Glutamatergic neuron (in vitro differentiated cells): ENCODE results near the gene LDLRAD3. TPM values are rescaled to one million over a fixed set of nuclear protein-coding genes. Genes with fewer than 3 reads are reported as not detected.
A peak's percentile ranks its signal among the peaks of the same experiment; 100 is the strongest.

ENCODE experiments used
- DNase-seq: peaks from one replicate; pipeline ENCODE4 v3.0.0; 2022
- H3K27ac Mint-ChIP-seq: one replicate; pipeline ENCODE4 v1.8.0; 2020; ENCODE audit warnings: mild to moderate bottlenecking, mixed read lengths, inconsistent platforms; ENCODE audit not compliant: unreplicated experiment
- H3K27me3 Mint-ChIP-seq: one replicate; pipeline ENCODE4 v1.8.0; 2020; ENCODE audit warnings: mild to moderate bottlenecking, moderate library complexity, mixed read lengths, inconsistent platforms; ENCODE audit not compliant: unreplicated experiment
- H3K36me3 Mint-ChIP-seq: one replicate; pipeline ENCODE4 v1.8.0; 2020; ENCODE audit warnings: mild to moderate bottlenecking, mixed read lengths, inconsistent platforms; ENCODE audit not compliant: unreplicated experiment
- H3K4me1 Mint-ChIP-seq: one replicate; pipeline ENCODE4 v1.8.0; 2020; ENCODE audit warnings: mild to moderate bottlenecking, low read depth, mixed read lengths, inconsistent platforms; ENCODE audit not compliant: unreplicated experiment
- H3K4me3 Mint-ChIP-seq: one replicate; pipeline ENCODE4 v1.8.0; 2020; ENCODE audit warnings: mild to moderate bottlenecking, mixed read lengths, inconsistent platforms; ENCODE audit not compliant: unreplicated experiment
- H3K9me3 Mint-ChIP-seq: one replicate; pipeline ENCODE4 v1.8.0; 2020; ENCODE audit warnings: mild to moderate bottlenecking, moderate library complexity, mixed read lengths, inconsistent platforms; ENCODE audit not compliant: unreplicated experiment
- CTCF ChIP-seq: fragments of 200-600 bp; sonication (generic); IDR thresholded peaks from one replicate; pipeline ENCODE4 v1.5.0; 2021; ENCODE audit not compliant: partially characterized antibody, unreplicated experiment
- total RNA-seq: library from RNA; stranded (reverse); fragmentation: NEBNext Ultra II Directional; extraction: Animal tissue kit (Norgen Biotek cat#: 25700); gene quantifications from one replicate; pipeline ENCODE4 v1.2.1, GENCODE V29; 2021; ENCODE audit not compliant: unreplicated experiment

The LDLRAD3 gene
- total RNA-seq, 1 donor from 2014 or later = 59.9 TPM

GRCh38 chr11:36162006-36162882 is 218.4 kb downstream of the LDLRAD3 start:
- H3K4me1 Mint-ChIP-seq = peaks cover 45% of the 10 kb centered on the region
- no peak for TF ChIP-seq CTCF
- H3K36me3 Mint-ChIP-seq = no peaks in the 10 kb centered on the region
- no peak for DNase-seq
- H3K4me3 Mint-ChIP-seq = no peak overlapping the region
- H3K27me3 Mint-ChIP-seq = peaks cover 3% of the 10 kb centered on the region
- no peaks in the 10 kb centered on the region for H3K9me3 Mint-ChIP-seq
- H3K27ac Mint-ChIP-seq = no peak overlapping the region

- DNase-seq = no peak
- H3K4me1 Mint-ChIP-seq = peaks cover 42% of the 10 kb centered on the region
- H3K36me3 Mint-ChIP-seq = no peaks in the 10 kb centered on the region
- no peaks in the 10 kb centered on the region for H3K9me3 Mint-ChIP-seq
- no peak overlapping the region for H3K4me3 Mint-ChIP-seq
- H3K27ac Mint-ChIP-seq = no peak overlapping the region
- peaks cover 3% of the 10 kb centered on the region for H3K27me3 Mint-ChIP-seq
- no peak for TF ChIP-seq CTCF
Measured at GRCh38 chr11:36162883-36163434, 219.1 kb downstream of the LDLRAD3 start.

GRCh38 chr11:36164506-36165250 is 220.8 kb downstream of the LDLRAD3 start:
- Mint-ChIP-seq H3K36me3 (no peaks in the 10 kb centered on the region), H3K9me3 (no peaks in the 10 kb centered on the region), H3K4me1 (peaks cover 45% of the 10 kb centered on the region), H3K4me3 (no peak overlapping the region), H3K27ac (no peak overlapping the region), H3K27me3 (peaks cover 1% of the 10 kb centered on the region)
- DNase-seq = no peak
- TF ChIP-seq CTCF = no peak

- H3K36me3 Mint-ChIP-seq = no peaks in the 10 kb centered on the region
- peak overlapping the region; percentile 36 for H3K27ac Mint-ChIP-seq
- H3K9me3 Mint-ChIP-seq = no peaks in the 10 kb centered on the region
- TF ChIP-seq CTCF = no peak
- peaks cover 37% of the 10 kb centered on the region for H3K4me1 Mint-ChIP-seq
- no peaks in the 10 kb centered on the region for H3K27me3 Mint-ChIP-seq
- no peak for DNase-seq
- H3K4me3 Mint-ChIP-seq = no peak overlapping the region
Measured at GRCh38 chr11:36165621-36166397, 221.9 kb downstream of the LDLRAD3 start.
